Measurements from ENCODE around the gene OBP2A. TPM values are rescaled to one million over a fixed set of nuclear protein-coding genes. Genes with fewer than 3 reads are reported as not detected.

OBP2A gene
- total RNA-seq, 2 experiments from 2014 or later = not detected

- intact Hi-C loops (cut with micrococcal nuclease; ENCODE audit: unreplicated experiment) = no loop called here
Measured at GRCh38 chr9:135580664-135581380, 34.9 kb downstream of the OBP2A start.

DNA sequence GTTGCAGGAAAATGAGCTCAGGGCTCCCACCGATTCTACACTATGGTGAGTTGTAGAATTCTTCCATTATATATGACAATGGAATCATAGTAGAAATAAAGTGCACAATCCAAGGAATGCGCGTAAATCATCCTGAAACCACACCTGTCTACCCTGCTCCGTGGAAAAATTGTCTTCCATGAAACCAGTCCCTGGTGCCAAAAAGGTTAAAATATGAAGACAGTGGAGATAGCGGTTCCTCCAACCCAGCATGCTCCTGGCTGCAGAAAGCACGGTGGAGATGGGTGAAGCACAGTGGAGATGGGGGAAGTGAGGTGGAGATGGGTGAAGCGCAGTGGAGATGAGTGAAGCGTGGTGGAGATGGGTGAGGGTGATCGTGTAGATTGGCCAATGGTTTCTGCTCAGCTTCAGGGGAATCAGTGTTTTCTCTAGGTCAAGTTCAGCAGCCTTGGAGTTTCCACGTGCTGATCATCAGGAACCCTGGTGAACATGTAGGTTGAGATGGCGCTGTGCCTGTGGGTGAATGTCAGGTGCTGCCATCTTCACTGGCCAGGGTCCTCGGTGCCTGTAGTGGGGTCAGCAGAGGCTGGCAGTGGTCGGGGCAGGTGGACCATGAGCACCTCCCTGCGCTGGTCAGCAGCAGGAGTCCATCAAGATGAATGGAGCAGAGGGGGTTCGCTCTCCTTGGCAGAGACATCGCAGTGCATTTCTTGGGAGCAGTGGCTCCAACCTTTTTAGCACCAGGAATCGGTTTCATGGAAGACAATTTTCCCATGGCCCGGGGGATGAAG lies 35.9 kb downstream of the OBP2A start:
- ChIA-PET CTCF (ENCODE audit: unreplicated experiment) (no interaction called here), POLR2A (no interaction called here)
- no peak overlapping the region for H3K4me2 ChIP-seq (ENCODE audit: low read length)
- H3K9me3 ChIP-seq (ENCODE audit: low read length) = no peaks in the 10 kb centered on the region
- DNase-seq (ENCODE audit: low spot score) = no peak
- intact Hi-C loops (cut with micrococcal nuclease; ENCODE audit: unreplicated experiment) = no loop called here
- TF ChIP-seq EZH2phosphoT487 (IDR thresholded peaks at IDR 0.05; ENCODE audit: borderline replicate concordance, low read depth, low read length) = no peak
- TF ChIP-seq CTCF (conservative IDR thresholded peaks at IDR 0.05; ENCODE audit: low read length) = no peak
- H3K4me3 ChIP-seq (ENCODE audit: low read depth, low read length, poor library complexity, severe bottlenecking) = no peak overlapping the region
- H3K79me2 ChIP-seq (ENCODE audit: insufficient read depth, low read depth, low read length) = no peaks in the 10 kb centered on the region
- no peak overlapping the region for H3K27ac ChIP-seq (ENCODE audit: low read depth, low read length, poor library complexity, severe bottlenecking)
- no peaks in the 10 kb centered on the region for H3K36me3 ChIP-seq (ENCODE audit: insufficient read depth, low read length)
- no peaks in the 10 kb centered on the region for H3K9me2 ChIP-seq (ENCODE audit: insufficient read depth, low read length)
- no peaks in the 10 kb centered on the region for H3K4me1 ChIP-seq (ENCODE audit: insufficient read depth, low read length, poor library complexity, severe bottlenecking)
- H4K20me1 ChIP-seq (ENCODE audit: insufficient read depth, low read length) = no peaks in the 10 kb centered on the region
- no peak overlapping the region for H2AFZ ChIP-seq (ENCODE audit: low read length)
- BruUV-seq (replicated peaks) = no TSS peak

More at GRCh38 chr9:135580664-135581380, 34.9 kb downstream of the OBP2A start:
- TF ChIP-seq CTCF (conservative IDR thresholded peaks at IDR 0.05; ENCODE audit: low read length) = no peak
- no peak for TF ChIP-seq EZH2phosphoT487 (IDR thresholded peaks at IDR 0.05; ENCODE audit: borderline replicate concordance, low read depth, low read length)
- Histone ChIP-seq H3K36me3 (ENCODE audit: insufficient read depth, low read length) (no peaks in the 10 kb centered on the region), H3K79me2 (ENCODE audit: insufficient read depth, low read depth, low read length) (no peaks in the 10 kb centered on the region), H2AFZ (ENCODE audit: low read length) (no peak overlapping the region), H3K9me2 (ENCODE audit: insufficient read depth, low read length) (no peaks in the 10 kb centered on the region), H3K27ac (ENCODE audit: low read depth, low read length, poor library complexity, severe bottlenecking) (no peak overlapping the region), H3K4me3 (ENCODE audit: low read depth, low read length, poor library complexity, severe bottlenecking) (no peak overlapping the region), H3K4me2 (ENCODE audit: low read length) (no peak overlapping the region), H3K4me1 (ENCODE audit: insufficient read depth, low read length, poor library complexity, severe bottlenecking) (no peaks in the 10 kb centered on the region), H4K20me1 (ENCODE audit: insufficient read depth, low read length) (no peaks in the 10 kb centered on the region), H3K9me3 (ENCODE audit: low read length) (no peaks in the 10 kb centered on the region)
- POLR2A ChIA-PET = interaction anchor here (0.6 kb wide), 1 partner anchor 102 kb away, joined by 3 read pairs; no protein-coding TSS in a partner anchor
- no peak for DNase-seq (ENCODE audit: low spot score)
- no TSS peak for BruUV-seq (replicated peaks)
- CTCF ChIA-PET (ENCODE audit: unreplicated experiment) = no interaction called here

DNA sequence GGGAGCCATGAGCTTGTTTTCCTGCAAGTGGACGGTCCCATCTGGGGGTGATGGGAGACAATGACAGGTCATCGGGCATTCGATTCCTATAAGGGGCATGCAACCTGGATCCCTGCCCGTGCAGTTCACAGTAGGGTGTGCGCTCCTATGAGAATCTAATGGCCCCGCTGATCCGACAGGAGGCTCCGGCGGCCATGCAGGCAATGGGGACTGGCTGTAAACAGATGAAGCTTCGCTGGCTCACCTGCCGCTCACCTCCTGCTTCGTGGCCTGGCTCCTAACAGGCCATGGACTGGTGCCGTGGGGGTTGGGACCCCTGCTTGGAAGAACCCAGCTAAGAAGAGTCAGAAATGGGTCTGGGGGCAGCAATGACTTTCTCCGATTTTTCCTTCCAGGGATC lies 36.6 kb downstream of the OBP2A start:
- CTCF ChIA-PET (ENCODE audit: unreplicated experiment) = interaction anchor here (0.5 kb wide), 1 partner anchor 167 kb away, joined by 3 read pairs; no protein-coding TSS in a partner anchor
- Histone ChIP-seq H3K79me2 (ENCODE audit: insufficient read depth, low read depth, low read length) (no peaks in the 10 kb centered on the region), H3K4me3 (ENCODE audit: low read depth, low read length, poor library complexity, severe bottlenecking) (no peak overlapping the region), H2AFZ (ENCODE audit: low read length) (no peak overlapping the region), H3K9me3 (ENCODE audit: low read length) (no peaks in the 10 kb centered on the region), H3K4me1 (ENCODE audit: insufficient read depth, low read length, poor library complexity, severe bottlenecking) (no peaks in the 10 kb centered on the region), H3K9me2 (ENCODE audit: insufficient read depth, low read length) (no peaks in the 10 kb centered on the region), H3K36me3 (ENCODE audit: insufficient read depth, low read length) (no peaks in the 10 kb centered on the region), H4K20me1 (ENCODE audit: insufficient read depth, low read length) (no peaks in the 10 kb centered on the region), H3K4me2 (ENCODE audit: low read length) (no peak overlapping the region), H3K27ac (ENCODE audit: low read depth, low read length, poor library complexity, severe bottlenecking) (no peak overlapping the region)
- intact Hi-C loops (cut with micrococcal nuclease; ENCODE audit: unreplicated experiment) = no loop called here
- no peak for DNase-seq (ENCODE audit: low spot score)
- BruUV-seq (replicated peaks) = no TSS peak
- TF ChIP-seq EZH2phosphoT487 (IDR thresholded peaks at IDR 0.05; ENCODE audit: borderline replicate concordance, low read depth, low read length) = no peak
- no peak for TF ChIP-seq CTCF (conservative IDR thresholded peaks at IDR 0.05; ENCODE audit: low read length)
- POLR2A ChIA-PET = no interaction called here
